ENCODE data around the gene YWHAE.
"Not testable (repeated sequence)": the region's sequence is repeated elsewhere in the genome, so short reads cannot be mapped to it uniquely, and the experiment has no call there.

YWHAE gene

GRCh38 chr17:1399679-1400512, at the start of gene YWHAE:
Gene YWHAE (minus strand): TSS chr17:1400222. CDS start chr17:1400110, 112 bp downstream.
- DNase-seq, result peak; percentile 87

GRCh38 chr17:1449412-1449967, 49.5 kb upstream of the YWHAE start:
- DNase-seq, result no peak

- no peak for DNase-seq
Observed at GRCh38 chr17:1447052-1447451, 47.0 kb upstream of the YWHAE start.

GRCh38 chr17:1446201-1446600, 46.2 kb upstream of the YWHAE start:
- DNase-seq, result no peak

GRCh38 chr17:1445695-1446094, 45.7 kb upstream of the YWHAE start:
- not testable (repeated sequence) for DNase-seq

- not testable (repeated sequence) for DNase-seq
Observed at GRCh38 chr17:1442721-1443120, 42.7 kb upstream of the YWHAE start.

GRCh38 chr17:1442187-1442586, 42.2 kb upstream of the YWHAE start:
- DNase-seq, result no peak

GRCh38 chr17:1440921-1441320, 40.9 kb upstream of the YWHAE start:
- DNase-seq, result no peak

- no peak for DNase-seq
Observed at GRCh38 chr17:1438593-1439083, 38.6 kb upstream of the YWHAE start.

- DNase-seq, result no peak
Observed at GRCh38 chr17:1435326-1435725, 35.3 kb upstream of the YWHAE start.

GRCh38 chr17:1434150-1434549, 34.1 kb upstream of the YWHAE start:
- DNase-seq, result no peak

- DNase-seq, result no peak
Observed at GRCh38 chr17:1431631-1432104, 31.6 kb upstream of the YWHAE start.

GRCh38 chr17:1423456-1424135, 23.6 kb upstream of the YWHAE start:
- DNase-seq, result no peak

- DNase-seq, result no peak
Observed at GRCh38 chr17:1422885-1423284, 22.9 kb upstream of the YWHAE start.

GRCh38 chr17:1421470-1421869, 21.4 kb upstream of the YWHAE start:
- DNase-seq, result no peak

- no peak for DNase-seq
Observed at GRCh38 chr17:1420981-1421380, 21.0 kb upstream of the YWHAE start.

- DNase-seq, result no peak
Observed at GRCh38 chr17:1420163-1420562, 20.1 kb upstream of the YWHAE start.

- not testable (repeated sequence) for DNase-seq
Observed at GRCh38 chr17:1418476-1418875, 18.5 kb upstream of the YWHAE start.

GRCh38 chr17:1416414-1416813, 16.4 kb upstream of the YWHAE start:
- no peak for DNase-seq

- no peak for DNase-seq
Observed at GRCh38 chr17:1414634-1415033, 14.6 kb upstream of the YWHAE start.

- no peak for DNase-seq
Observed at GRCh38 chr17:1414001-1414574, 14.1 kb upstream of the YWHAE start.

GRCh38 chr17:1413281-1413791, 13.3 kb upstream of the YWHAE start:
- DNase-seq, result no peak
